HG03565 (cell line): ENCODE measurements around the gene CCNL2.
A peak's percentile ranks its signal among the peaks of the same experiment; 100 is the strongest.

Experiments
- ATAC-seq: cut with Tn5 transposase; IDR thresholded peaks from one replicate; pipeline ENCODE4 v1.9.1; 2021; ENCODE audit warnings: mild to moderate bottlenecking, moderate library complexity; ENCODE audit not compliant: unreplicated experiment

CCNL2 gene

GRCh38 chr1:1359308-1359663 is 39.8 kb downstream of the CCNL2 start:
- no peak for ATAC-seq

GRCh38 chr1:1358433-1359271 is 40.5 kb downstream of the CCNL2 start, which contains the start of gene MXRA8:
MXRA8 (minus strand) TSS chr1:1358555; CDS start chr1:1358504, 51 bp downstream.
- no peak for ATAC-seq

- ATAC-seq: no peak
Observed at GRCh38 chr1:1357871-1358432, 41.2 kb downstream of the CCNL2 start.

GRCh38 chr1:1356796-1357401 is 42.2 kb downstream of the CCNL2 start:
- no peak for ATAC-seq

GRCh38 chr1:1356166-1356795 is 42.9 kb downstream of the CCNL2 start:
- ATAC-seq: no peak

GRCh38 chr1:1355416-1355815 is 43.7 kb downstream of the CCNL2 start:
- no peak for ATAC-seq

- ATAC-seq: no peak
Observed at GRCh38 chr1:1354271-1355247, 44.6 kb downstream of the CCNL2 start.

GRCh38 chr1:1353389-1354151 is 45.6 kb downstream of the CCNL2 start:
- ATAC-seq: no peak

- ATAC-seq: no peak
Observed at GRCh38 chr1:1352786-1353388, 46.2 kb downstream of the CCNL2 start.

- ATAC-seq: no peak
Observed at GRCh38 chr1:1351511-1352427, 47.4 kb downstream of the CCNL2 start.

GRCh38 chr1:1349256-1350012 is 49.7 kb downstream of the CCNL2 start, which contains the start of gene DVL1:
DVL1 (minus strand) TSS chr1:1349418; CDS start chr1:1349065, 353 bp downstream.
- ATAC-seq: peak; percentile 49

- peak; percentile 24 for ATAC-seq
Observed at GRCh38 chr1:1348420-1349255, 50.5 kb downstream of the CCNL2 start.

GRCh38 chr1:1347663-1348419 is 51.3 kb downstream of the CCNL2 start:
- ATAC-seq: no peak

GRCh38 chr1:1347026-1347595 is 52.0 kb downstream of the CCNL2 start:
- no peak for ATAC-seq

GRCh38 chr1:1346501-1346890 is 52.6 kb downstream of the CCNL2 start:
- no peak for ATAC-seq
